NCI-H1436 (cell line): ENCODE data around the gene MUC13.

ENCODE experiments used
- DNase-seq: peaks from one replicate; lab custom pipeline; 2025; lab: John Stamatoyannopoulos, UW

Gene MUC13

DNA sequence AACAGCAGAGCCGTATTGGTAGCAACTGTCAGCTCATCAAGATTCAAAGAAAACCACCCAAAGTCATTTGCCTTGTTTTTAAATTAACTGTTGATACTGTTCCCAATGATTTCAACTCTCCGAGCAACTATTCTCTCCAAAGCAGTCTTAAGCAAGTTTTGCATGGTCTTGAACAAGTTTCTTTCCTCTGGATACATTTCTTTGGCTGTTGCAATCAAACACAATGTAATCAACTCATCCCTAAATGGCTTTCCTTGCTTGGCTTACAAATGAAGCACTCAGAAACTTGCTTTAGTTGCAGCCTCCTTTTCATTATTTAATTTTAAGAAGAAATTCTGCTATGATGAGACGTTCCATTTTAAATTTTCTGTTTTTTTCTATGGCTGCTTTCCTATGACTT, 15.5 kb upstream of the MUC13 start:
- DNase-seq, result no peak

DNA sequence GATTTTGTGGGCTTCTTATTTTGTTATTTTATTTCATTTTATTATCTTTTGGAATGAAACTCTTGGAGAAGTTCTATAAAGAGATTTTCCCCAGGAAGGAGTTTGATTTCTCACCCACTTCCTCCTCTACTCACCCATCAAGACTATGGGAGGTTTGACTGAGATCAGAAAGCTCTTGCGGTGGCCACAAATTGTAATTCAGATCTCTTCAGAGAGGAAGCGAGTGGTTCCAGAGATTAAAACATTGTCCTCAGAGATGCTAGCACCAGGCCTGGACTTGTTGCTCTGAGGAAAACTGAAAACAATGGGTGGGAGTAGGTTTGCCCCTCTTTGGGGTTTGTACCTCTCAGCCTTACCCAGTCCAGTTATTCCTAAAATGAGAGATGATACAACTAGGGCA, 8.1 kb upstream of the MUC13 start:
- DNase-seq, result no peak

DNA sequence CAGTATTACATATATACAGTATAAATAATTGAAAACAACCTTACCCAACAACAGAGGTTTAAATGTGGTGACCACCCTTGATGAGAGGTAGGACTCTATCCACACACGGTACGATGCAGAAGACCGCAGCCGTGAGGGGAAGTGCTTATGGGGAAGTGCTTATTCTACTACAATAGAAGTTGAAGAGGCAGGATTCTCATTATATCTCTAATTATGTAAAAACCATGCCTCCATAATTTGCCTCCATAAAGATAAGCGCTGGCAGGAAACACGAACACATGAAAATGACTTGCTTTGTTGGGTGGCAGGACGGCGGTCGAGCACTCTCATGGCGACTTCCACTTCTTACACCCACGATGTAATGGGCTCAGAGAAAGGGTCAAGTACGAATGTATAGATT, 7.2 kb upstream of the MUC13 start:
- DNase-seq, result peak; percentile 45

DNA sequence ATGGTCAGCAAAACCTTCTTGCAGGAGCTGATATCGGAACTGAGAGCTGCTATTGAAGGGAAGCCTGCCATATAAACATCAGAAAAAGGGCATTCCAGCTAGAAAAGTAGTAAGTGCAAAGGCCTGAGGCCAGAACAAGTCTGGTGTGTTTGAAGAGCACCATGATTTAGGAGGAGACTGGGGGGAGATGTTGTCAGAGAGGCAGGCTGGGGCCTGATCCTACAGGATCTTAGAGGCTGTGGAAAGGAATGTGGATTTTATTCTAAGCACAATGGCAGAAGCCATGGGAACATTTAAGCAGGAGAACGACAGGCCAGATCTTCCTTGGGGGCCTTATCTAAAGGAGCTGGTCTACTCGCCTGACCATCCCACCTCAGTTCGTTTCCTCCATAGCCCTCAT, 5.1 kb upstream of the MUC13 start:
- no peak for DNase-seq

DNA sequence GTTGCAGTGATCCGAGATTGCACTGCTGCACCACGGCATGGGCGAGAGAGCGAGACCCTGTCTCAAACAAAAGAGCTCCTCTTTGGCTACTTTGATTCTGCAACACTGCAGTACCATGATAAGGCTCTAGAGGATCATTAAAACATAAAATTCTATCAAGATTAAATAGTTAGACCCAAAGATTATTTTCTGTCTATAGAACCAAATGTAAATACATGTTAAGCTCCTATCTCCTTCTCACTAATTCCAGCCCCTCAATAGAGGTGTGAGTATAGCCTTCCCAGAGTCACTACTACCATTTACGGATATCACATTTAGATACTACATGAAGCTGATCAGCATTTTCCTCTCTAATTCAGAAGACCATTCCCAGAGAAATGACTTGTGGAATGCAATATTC, 4.3 kb upstream of the MUC13 start:
- DNase-seq, result no peak

DNA sequence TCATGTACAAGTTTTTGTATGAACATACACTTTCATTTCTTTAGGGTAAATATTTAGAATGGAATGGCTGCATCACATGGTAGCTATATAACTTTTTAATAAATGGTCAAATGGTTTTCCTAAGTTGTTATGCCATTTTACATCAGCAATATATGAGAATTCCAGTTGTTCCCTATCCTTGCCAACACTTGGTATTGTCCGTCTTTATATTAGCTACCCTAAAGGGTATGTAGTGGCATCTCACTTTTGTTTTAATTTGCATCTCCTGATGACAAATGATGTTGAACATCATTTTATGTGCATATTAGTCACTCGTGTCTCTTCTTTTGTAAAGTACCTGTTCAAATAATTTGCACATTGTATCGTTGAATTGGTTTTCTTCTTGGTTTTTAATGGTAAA, 2.5 kb upstream of the MUC13 start:
- no peak for DNase-seq

DNA sequence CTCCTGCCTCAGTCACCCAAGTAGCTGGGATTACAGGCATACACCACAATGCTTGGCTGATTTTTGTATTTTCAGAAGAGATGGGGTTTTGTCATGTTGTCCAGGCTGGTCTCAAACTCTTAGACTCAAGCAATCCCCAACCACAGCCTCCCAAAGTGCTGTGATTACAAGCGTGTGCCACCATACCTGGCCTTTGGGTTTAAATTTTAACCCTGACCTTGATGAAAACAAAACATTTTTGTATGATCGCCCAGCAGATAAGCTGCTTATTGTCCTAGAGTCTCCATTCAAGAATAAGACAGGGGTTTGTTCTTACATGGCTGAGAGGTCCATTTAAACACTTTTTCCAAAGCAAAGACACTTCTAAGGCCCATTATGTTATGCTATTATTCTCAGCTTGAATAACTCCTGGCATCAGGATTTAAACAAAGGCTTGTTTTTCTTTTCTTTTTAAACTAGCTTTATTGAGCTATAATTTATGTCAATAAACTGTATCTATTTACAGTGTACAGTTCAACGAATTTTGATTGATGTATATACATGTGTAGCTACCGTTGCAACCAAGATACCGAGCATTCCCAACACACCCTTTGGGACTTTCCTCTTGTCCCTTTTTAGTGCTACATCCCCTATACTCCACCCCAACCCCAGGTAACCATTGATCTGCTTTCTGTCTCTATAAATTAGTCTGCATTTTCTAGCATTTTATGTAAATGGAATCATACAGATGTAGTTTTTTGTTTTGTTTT, 1.4 kb upstream of the MUC13 start:
- no peak for DNase-seq

DNA sequence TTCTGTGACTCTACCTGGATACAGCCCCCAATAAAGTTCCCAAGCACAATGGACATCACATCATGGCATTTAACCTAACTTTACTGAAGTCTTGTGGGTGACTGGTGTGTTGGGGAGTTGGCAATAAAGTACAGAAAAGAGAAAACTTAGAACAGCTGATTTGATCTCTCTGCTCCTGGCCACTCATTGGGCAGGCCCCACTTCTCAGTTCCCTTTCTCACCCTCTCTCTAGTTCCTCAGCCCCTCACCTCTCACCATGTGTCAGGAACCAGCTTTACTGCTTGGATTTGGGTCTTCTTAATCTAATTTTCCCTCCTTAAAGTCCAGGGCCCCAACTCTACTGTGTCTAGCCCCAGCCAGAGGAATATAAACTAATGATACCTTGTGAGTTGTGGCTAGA, 713 bp upstream of the MUC13 start:
- no peak for DNase-seq

DNA sequence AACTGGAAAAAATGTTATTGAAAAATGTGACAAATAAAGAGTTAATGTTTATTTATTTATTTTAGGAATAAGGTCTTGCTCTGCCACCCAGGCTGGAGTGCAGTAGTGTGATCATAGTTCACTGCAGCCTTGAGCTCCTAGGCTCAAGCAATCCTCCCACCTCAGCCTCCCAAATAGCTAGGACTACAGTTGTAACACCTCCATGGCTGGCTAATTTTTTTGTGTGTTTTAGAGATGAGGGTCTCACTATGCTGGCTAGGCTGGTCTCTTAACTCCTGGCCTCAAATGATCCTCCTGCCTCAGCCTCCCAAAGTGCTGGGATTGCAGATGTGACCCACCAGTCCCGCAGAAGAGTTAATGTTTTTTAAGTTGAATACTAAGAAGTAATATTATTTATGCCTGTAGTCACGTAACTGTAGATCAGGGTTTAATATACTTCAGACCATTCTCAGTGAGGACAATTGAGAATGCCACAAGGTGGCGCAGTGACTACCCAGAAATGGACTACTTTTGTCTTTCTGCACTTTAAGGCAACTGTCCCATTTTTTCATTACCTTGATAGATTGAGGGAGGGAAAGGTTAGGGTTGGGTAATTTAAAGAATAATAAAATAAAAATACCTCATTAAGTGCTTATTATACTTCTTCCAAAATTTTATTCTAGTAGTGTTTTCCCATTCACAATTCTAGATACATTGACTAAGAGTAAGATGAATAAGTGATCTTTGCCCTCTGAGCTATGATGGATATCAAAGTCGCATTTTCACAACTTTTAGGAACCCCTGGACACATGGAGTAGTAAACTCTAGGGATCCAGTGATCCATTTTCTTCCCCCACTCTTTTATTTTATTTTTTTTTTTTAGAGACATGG, 6.0 kb downstream of the MUC13 start:
- DNase-seq, result peak; percentile 61

DNA sequence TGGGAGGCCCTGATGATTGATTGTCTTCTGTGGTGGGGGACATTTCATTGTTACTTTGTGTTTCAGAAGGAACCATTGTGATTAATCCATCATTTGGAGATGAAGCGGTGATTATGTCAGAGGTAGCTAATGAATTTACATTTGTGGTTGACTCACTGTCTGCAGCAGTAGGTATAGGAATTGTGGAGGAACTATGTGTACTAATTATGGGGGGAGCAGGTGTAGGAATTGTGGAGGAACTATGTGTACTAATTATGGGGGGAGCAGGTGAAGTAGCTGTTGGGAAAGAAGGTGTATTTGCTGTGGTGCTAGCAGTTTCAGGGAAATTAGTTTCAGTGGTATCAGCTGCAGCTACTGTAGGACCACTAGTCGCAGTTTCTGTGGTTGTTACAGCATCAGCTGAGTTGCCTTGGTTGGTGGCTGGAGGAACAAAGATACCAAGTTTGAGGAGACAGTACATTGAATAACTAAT, 6.9 kb downstream of the MUC13 start:
- no peak for DNase-seq

DNA sequence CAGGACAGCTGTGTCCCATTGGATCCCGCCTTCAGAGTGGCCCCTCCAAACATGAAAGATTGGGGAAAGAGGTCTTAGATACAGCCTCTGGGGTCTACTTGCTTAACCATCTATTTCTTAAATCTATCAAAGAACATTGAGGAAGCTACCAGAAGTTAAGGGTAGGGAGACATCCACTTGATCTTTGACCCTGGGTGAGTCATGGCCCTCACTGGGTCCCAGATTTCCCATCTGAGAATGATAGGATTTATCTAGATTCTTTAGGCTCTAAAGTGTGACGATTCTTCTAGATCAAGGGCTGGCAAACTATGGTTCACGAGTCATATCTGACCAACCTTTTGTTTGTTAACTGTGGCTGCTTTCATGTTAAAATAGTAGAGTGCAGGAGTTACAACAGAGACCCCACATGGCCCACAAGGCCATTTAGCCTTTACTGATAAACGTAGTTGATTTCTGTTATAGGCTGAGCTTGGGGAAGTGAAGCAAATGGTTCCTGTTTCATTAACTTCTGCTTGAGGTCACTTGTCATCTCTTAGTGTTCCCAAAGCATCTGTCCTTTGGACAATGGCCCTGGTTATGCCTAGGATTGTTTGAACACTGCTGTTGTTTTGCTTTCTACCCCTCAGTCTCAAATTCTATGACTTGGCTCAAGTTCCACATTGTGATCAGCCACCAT, 8.0 kb downstream of the MUC13 start:
- no peak for DNase-seq

DNA sequence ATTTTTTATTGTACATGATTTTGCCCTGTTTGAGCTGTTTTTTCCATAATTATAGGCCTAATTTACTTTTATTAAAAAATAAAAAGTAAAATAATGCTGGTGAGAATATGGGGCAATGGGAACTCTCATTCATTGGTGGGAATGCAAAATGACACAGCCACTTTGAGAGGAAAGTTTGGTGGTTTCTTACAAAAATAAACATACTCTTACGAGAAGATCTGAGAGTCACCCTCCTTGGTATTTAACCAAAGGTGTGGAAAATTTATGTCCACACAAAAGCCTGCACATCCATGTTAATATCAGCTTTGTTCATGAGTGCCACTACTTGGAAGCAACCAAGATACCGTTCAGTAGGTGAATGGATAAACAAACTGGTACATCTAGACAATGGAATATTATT, 9.8 kb downstream of the MUC13 start:
- no peak for DNase-seq

DNA sequence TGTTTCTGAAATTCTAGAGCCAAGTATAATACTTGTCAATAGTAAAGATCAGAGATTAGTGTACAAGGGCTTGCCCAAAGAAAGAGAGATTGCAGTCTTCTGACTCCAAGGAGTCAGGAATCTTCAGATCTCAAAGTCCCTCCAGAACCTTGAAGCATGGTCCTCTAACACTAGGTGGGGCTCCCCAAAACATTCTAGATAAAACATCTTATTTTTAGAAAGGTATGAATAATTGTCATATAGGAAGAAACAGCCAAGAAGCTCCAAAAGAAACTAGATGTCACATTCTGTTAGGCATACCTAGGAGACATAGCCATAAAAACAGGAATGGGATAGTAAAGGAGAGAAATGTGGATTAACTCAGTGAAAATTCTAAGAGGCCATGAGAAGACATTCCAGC, 10.7 kb downstream of the MUC13 start:
- DNase-seq, result no peak

DNA sequence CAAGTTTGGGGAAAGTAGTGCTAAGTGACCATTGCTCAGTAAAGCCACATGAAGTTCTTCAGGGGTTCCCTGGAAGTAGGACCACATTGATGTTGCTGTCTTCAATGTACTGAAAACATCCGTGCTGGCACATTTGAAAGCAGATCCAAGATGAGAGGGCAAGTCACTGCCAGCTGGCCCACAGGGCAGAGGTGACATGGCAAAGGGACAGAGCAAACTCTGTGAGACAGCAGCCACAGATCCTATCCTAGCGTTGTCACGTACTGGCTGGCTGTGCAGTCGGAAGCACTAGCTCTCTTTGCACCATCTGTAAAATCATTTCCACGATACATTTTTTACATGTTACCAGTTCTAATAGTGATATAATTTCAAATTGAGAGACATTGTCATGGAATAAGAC, 13.8 kb downstream of the MUC13 start:
- no peak for DNase-seq

DNA sequence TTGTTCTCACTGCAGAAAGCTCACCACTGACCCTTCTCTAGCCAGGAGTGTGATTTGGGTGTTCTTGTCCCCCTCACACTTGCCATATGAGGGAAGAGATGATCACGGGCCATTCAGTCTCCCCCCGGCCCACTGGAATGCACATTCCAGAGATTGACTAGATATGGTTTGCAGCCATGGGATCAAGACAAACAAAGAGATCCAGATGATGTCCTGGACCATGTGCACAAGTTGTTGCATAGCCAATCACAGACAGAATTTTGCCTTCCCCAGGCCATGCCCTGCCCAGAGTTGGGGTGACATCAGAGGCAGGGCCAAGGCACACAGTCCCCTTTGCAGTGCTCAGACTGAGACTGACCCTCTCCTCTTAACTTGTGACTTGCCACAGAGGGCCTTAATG, 14.8 kb downstream of the MUC13 start:
- no peak for DNase-seq

DNA sequence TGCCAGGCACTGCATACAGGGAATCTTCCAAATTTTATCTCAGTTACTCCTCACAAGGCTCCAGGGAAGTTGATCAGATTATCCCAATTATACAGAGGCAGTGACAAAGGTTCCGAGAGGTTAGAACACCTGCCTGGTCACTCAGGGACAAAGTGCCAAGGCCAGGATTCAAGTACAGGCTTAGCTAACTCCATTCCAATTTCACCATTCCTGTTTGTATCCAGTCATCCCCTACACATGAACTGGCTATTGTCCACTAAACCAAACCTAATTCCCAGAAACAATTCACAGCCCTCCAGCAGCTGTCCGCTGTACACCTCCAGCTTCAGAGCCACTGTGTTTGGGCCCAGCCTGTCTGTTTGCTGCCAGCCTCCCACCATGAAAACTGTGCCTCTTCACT, 16.0 kb downstream of the MUC13 start:
- no peak for DNase-seq

DNA sequence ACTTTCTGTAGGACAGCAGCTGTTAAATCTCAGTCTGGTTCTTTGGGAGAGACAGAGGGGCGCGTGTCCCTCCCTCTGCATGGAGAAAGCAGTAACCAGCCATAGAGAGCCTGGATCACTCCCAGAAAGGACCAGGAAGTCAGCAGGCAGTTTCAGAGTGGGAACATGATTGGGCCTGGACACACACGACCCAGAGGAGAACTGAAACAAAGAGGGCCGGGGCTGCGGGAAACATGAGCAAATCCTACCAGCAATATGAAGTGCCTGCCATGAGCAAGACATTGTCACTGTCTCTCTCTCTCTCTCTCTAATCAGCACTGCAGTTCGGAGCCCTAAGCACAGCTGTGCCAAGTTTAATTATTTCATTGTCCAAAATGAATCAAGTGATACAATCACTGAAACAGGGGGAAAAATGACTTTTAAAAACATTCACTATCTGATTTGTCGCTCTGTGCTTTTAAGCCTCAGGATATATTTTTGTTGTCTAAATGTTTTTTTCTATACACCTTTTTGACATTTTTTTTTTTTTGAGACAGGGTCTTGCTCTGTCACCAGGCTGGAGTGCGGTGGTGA, 17.6 kb downstream of the MUC13 start:
- no peak for DNase-seq

DNA sequence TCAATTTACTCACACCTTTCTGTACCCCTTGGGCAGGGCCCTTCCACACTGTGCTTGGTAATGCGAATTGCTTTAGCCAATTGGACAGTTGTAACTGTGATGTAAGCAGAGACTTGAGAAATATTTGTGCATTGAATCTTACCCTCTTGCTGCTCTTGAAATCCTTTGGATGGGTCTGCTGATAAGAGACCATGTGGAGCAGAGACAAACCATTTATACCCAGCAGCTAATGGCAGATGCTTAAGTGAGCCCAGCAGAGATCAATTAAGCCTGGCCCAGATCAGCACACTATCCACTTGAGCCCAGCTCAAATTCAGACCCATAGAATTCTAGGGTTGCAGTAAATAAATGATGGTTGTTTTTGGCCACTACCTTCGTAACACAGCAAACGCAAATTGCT, 19.3 kb downstream of the MUC13 start:
- no peak for DNase-seq

DNA sequence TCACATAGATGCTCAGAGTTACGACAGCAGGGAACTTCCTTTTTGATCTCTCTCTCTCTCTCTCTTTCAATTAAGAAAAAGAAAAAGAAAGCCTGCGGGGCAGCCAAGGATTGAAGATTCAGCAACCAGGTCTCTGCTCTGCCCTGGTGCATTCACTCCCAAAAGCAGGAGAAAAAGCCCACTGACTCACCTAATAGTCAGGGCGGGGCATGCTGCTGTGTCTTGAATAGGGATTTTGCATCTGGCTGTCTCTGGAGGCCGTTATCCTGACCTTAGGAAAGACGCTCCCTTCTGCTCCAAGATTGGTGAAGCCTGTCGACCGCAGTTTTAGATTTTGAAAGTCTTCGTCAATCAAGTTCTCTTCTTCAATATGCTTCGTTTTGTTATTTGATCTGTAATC, 26.6 kb downstream of the MUC13 start:
- DNase-seq, result no peak

DNA sequence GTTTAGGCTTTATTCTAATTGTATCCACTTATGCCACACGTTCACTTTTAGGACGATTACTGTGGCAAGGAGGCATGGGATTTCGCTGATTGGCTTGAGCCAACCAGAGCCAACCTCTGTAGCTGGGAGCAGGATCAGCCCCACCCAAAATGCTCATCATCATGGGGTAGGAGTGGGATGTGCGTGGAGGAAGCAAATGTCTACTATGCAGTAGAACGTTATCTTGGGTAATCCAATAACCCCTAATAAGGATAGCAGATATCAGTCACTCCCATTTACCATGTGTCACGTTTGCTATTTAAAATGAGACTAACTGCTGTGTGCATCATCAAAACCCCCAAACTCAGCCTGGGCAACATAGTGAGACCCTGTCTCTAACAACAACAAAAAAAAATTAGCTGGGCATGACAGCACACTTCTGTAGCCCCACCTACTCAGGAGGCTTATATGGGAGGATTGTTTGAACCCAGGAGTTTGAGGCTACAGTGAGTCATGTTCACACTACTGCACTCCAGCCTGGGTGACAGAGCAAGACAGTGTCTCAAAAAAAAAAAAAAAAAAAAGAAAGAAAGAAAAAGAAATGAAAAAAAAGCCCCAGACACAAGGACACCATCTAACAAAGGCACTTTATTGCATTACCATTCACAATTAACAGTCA, 29.6 kb downstream of the MUC13 start:
- DNase-seq, result no peak

DNA sequence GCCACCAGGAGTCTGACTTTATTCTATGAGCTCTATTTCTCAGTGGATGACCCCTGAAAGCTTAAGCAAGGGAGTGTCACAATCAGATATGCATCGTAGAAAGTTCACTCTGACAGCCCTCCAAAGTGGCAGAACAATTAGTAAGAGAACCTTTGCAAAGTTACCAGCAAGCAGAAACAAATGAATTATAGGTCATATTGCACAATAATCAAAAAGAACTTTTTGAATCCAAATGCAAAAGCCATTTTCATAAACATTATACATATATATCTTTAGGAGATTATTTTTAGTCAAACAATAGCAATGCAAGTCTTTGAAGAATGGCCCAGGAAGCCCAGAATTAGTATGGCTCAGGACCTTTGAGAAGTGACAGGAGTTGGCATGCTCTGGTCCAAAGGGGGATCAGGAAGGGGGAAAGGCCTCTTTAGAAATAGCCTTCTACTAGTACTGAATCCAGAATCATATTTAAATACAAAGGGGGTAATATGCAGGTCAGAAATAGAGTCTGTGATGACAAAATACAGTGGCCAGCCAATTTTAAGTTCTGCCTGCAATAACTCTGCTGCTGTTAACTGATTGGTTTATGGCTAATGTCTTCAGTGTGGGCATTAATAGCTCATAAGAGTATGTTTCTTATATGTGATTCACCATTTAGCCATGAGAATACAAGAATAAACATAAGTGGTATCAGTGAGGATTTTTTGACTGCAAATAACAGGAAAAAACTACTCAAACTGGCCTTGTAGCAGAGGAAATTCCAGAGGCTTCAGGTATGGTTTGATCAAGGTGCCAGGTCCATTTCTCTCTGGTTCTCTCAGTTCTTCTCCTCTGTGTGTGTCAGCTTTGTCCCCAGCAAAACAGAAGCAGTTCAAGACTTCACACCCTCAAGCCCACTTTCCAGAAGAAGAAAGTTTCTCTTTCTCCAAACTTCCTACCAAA, 30.4 kb downstream of the MUC13 start:
- no peak for DNase-seq
